NOMO-1 treated with DMSO at 0.1 percent for 48 hours (cell line): Measurements from ENCODE around the gene SCAMP1.
"Not testable (repeated sequence)": the region's sequence is repeated elsewhere in the genome, so short reads cannot be mapped to it uniquely, and the experiment has no call there.

Experiments used
- DNase-seq: peaks from one replicate; lab custom pipeline; 2025; ENCODE audit not compliant: unreplicated experiment; lab: John Stamatoyannopoulos, UW

SCAMP1 gene

GRCh38 chr5:78360924-78361630 is 660 bp downstream of the SCAMP1 start:
- DNase-seq, result peak; percentile 48

DNA sequence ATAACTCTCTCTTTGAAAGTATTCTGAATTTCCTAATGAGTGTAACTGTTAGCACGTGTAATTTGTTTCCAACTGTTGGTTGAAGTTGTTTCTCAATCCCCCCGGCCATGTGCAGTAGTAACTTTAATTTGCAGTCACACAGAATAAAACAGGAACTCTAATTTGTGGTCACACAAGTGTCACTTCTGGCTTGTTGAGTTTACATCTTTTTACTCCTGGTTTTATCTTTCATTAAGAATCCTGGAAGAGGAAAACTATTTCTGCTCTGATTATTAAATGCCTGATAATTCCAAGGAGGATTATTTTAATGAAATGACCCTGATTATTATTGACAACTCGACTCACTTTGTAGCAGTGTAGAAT is 1.2 kb downstream of the SCAMP1 start:
- peak; percentile 92 for DNase-seq

GRCh38 chr5:78362220-78362619 is 1.8 kb downstream of the SCAMP1 start:
- DNase-seq, result no peak

DNA sequence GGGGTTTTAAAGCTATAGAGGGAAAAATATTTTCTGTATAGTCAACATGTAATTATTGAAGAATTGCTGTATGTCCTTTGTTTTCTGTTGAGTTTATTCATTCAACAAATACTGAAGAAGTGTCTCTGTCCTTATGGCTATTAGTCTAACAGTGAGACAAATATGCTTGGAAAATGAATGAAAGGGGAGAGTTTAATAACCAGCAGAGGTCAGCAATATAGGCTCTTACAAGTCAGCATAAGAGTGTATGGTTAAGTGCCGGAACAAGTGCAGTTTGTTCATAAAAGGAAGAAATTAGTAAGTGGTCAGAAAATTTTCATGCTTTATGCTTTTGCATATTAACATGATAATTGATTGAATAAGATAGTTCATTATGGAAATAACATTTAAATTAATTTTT is 3.6 kb downstream of the SCAMP1 start:
- DNase-seq, result no peak

GRCh38 chr5:78367318-78367991 is 7.0 kb downstream of the SCAMP1 start:
- no peak for DNase-seq

GRCh38 chr5:78369680-78370079 is 9.3 kb downstream of the SCAMP1 start:
- no peak for DNase-seq

DNA sequence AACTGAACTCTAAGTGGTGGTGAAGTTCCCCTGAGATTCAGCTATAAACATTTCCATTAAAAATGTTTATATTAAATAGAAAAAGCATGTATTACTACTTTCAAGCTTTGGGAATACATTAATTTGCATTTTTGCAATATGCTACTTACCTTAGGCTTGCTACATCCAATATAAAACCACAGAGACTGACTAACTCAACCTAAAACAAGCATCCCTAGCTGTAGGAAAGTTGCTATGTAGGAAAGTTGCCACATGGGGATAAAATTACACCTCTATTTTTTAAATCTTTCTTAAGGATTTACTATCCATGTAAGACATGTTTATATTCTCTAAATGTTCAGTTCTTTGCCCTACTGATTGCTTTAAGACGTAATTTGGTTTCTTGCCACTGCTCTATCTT is 12.8 kb downstream of the SCAMP1 start:
- DNase-seq, result no peak

GRCh38 chr5:78376315-78376714 is 15.9 kb downstream of the SCAMP1 start:
- no peak for DNase-seq

GRCh38 chr5:78377056-78377717 is 16.8 kb downstream of the SCAMP1 start:
- DNase-seq, result no peak

GRCh38 chr5:78377718-78378105 is 17.3 kb downstream of the SCAMP1 start:
- no peak for DNase-seq

- DNase-seq, result no peak
Observed at GRCh38 chr5:78387468-78388153, 27.2 kb downstream of the SCAMP1 start.

- not testable (repeated sequence) for DNase-seq
Observed at GRCh38 chr5:78391357-78391756, 30.9 kb downstream of the SCAMP1 start.

- no peak for DNase-seq
Observed at GRCh38 chr5:78397831-78398230, 37.4 kb downstream of the SCAMP1 start.

DNA sequence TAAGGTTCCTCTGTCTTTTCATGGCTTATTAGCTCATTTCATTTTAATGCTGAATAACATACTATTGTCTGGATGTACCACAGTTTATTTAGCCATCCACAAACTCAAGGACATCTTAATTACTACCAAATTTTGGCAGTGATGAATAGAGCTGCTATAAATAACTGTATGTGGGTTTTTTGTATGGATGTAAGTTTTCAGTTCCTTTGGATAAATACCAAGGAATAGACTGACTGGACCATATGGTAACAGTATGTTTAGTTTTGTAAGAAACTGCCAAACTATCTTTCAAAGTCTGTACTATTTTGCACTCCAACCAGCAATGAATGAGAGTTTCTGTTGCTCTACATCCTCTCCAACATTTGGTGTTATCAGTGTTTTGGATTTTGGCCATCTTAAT is 38.7 kb downstream of the SCAMP1 start:
- DNase-seq, result no peak

- DNase-seq, result no peak
Observed at GRCh38 chr5:78404682-78405293, 44.4 kb downstream of the SCAMP1 start.

DNA sequence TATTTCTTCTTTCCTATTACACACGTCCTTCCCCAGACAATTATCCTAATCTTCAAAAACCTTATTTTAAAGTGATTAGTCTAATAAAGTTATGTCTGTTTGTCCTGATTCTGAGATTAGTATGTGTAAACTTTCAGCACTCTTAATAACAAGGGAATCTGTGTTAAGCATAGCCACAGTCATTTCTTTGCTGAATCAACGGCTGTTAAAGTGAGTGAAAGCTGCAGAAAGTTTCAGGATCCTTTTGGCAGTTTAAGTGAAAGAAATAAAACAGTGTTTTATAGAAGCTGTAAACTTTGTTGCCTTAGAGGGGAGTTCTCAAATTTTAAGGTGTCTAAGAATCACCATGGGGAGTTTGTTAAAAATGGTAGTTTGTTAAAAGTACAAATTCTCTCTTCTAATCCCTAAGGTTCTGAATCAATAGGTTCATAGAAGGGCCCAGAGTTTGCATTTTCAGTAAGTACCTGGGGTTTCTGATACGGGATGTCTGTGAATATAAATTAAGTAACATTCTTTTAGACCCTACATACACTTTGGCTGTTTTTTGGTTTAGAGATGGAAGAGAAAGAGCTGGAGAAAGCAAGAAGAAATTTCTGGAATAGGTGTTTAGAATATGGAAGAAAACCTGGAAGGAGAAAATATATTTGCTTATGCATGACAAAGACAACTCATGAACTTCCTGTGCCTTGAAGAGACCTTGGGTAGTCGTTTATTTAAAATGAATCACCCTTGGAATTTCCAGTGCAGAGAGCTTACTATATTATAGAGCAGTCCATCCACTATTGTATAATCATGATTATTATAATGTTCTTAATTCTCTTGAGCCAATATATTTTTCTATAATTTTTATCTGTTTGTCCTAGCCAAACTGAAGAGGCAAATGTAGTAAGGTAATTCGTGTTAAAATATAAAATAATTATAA is 45.7 kb downstream of the SCAMP1 start:
- no peak for DNase-seq

- DNase-seq, result no peak
Observed at GRCh38 chr5:78407458-78407857, 47.0 kb downstream of the SCAMP1 start.

- DNase-seq, result no peak
Observed at GRCh38 chr5:78411586-78411985, 51.2 kb downstream of the SCAMP1 start.

- DNase-seq, result no peak
Observed at GRCh38 chr5:78416677-78417425, 56.4 kb downstream of the SCAMP1 start.

GRCh38 chr5:78419396-78419795 is 59.0 kb downstream of the SCAMP1 start:
- no peak for DNase-seq
